TTC549 (cell line): ENCODE results near the gene TBX6.

Source experiments
- FAIRE-seq: peaks from 2 replicates; lab custom pipeline; 2012; peaks lifted over from hg19 to GRCh38; lab: Jason Lieb, UNC

Gene TBX6

GRCh38 chr16:30086291-30087140 is 5.2 kb downstream of the TBX6 start:
- no peak for FAIRE-seq

GRCh38 chr16:30085820-30086219 is 5.9 kb downstream of the TBX6 start:
- no peak for FAIRE-seq

GRCh38 chr16:30085247-30085646 is 6.5 kb downstream of the TBX6 start:
- no peak for FAIRE-seq

- FAIRE-seq = no peak
Observed at GRCh38 chr16:30084816-30085159, 6.9 kb downstream of the TBX6 start.

- no peak for FAIRE-seq
Observed at GRCh38 chr16:30084096-30084815, 7.5 kb downstream of the TBX6 start.

GRCh38 chr16:30083216-30084055 is 8.3 kb downstream of the TBX6 start:
- no peak for FAIRE-seq

GRCh38 chr16:30082545-30083090 is 9.1 kb downstream of the TBX6 start:
- FAIRE-seq = no peak

GRCh38 chr16:30079480-30079879 is 12.2 kb downstream of the TBX6 start:
- no peak for FAIRE-seq

- FAIRE-seq = no peak
Observed at GRCh38 chr16:30078744-30079143, 13.0 kb downstream of the TBX6 start.

GRCh38 chr16:30077656-30078055 is 14.1 kb downstream of the TBX6 start:
- no peak for FAIRE-seq

GRCh38 chr16:30076276-30076791 is 15.4 kb downstream of the TBX6 start:
- no peak for FAIRE-seq

GRCh38 chr16:30075503-30076275 is 16.0 kb downstream of the TBX6 start, which contains the start of gene PPP4C:
Gene PPP4C (plus strand): TSS chr16:30075994. CDS start chr16:30076378, 384 bp downstream.
- FAIRE-seq = no peak

- no peak for FAIRE-seq
Observed at GRCh38 chr16:30070490-30070889, 21.2 kb downstream of the TBX6 start.

GRCh38 chr16:30069611-30070462 is 21.9 kb downstream of the TBX6 start:
- FAIRE-seq = no peak

- no peak for FAIRE-seq
Observed at GRCh38 chr16:30068750-30069610, 22.7 kb downstream of the TBX6 start.

- no peak for FAIRE-seq
Observed at GRCh38 chr16:30068333-30068732, 23.4 kb downstream of the TBX6 start.

- no peak for FAIRE-seq
Observed at GRCh38 chr16:30067584-30067916, 24.2 kb downstream of the TBX6 start.

- no peak for FAIRE-seq
Observed at GRCh38 chr16:30066761-30067583, 24.8 kb downstream of the TBX6 start.
